Right renal pelvis (tissue), 4 donors: Measurements from ENCODE around the gene IER2. TPM values are rescaled to one million over a fixed set of nuclear protein-coding genes. Genes with fewer than 3 reads are reported as not detected.
"Not testable (repeated sequence)": the region's sequence is repeated elsewhere in the genome, so short reads cannot be mapped to it uniquely, and the experiment has no call there.

Experiments
- DNase-seq, 4 donors: peaks; one replicate each; pipeline ENCODE4 v3.0.0-alpha.2; 2013; ENCODE audit warnings: low read depth in 4 of 4, low spot score in 3 of 4, missing footprints in 1 of 4
- polyA plus RNA-seq, 4 donors: library from polyadenylated mRNA; unstranded; fragments of 120-200 nt; gene quantifications; one replicate each; pipeline ENCODE4 v1.2.1, GENCODE V29; 2013; ENCODE audit not compliant: insufficient read length in 4 of 4

Gene IER2
- polyA plus RNA-seq, 4 donors = 65.7 to 146 (median 88.8) TPM

GRCh38 chr19:13189600-13189999 is 39.4 kb downstream of the IER2 start:
- no peak for DNase-seq

DNA sequence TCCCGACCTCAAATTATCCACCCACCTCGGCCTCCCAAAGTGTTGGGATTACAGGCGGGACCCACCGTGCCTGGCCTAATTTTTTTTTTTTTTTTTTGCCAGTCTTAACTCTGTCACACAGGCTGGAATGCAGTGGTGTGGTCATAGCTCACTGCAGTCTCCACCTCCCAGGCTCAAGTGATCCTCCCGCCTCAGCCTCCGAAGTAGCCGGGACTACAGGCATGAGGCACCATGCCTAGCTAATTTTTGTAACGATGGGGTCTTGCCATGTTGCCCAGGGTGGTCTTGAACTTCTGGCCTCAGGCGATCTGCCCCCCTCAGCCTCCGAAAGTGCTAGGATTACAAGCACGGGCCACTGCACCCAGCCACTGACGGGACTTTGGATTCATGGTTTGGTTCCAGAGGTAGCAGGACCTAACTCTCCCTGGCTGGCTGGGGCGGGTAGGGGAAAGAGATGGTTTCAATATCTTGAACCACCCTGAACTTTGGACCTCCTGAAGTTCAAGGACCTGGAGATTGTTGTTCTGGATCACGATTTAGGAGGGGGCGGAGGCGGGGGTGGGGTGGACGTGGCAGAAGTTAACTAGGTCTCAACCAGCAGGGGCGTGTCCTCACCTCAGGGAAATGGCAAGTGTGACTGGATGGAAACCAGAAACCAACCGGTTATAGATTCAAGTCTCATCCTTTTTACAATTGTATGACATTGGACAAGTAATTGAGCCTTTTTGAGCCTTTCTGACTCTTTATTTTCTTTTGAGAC is 40.8 kb downstream of the IER2 start:
- no peak for DNase-seq

DNA sequence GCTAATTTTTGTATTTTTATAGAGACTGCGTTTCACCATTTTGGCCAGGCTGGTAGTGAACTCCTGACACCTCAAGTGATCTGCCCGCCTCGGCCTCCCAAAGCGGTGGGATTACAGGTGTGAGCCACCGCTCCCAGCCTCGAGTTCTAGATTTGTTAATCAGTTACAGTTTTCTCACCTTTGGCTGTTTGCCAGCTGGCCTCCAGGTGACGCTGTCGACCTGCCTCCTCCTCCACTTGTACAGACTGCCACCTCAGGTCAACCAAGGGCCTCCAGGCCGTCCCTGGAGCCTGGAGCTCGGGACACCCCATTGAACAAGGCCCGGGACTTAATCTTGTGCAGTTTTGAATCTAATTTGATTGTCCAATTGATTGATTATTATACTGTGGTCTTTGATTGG is 45.5 kb downstream of the IER2 start:
- DNase-seq = no peak

DNA sequence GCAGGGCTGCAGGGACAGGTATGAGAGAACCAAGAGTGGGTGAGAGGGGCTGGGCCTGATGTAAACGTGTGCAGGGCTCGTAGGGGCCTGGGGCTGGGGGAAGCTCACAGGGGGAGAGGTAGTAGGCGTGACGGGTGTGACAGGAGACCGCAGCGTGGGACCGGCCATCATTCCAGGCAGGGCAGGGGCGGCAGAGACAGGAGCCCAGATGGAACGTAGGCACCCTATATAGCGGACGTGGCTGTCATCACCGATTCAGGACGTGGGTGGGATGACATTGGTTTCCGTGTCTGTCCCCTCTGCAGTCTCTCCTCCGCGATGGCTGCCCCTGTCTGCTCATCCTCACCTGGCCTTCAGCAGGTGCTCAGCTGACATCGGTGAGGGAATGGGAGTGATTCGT is 48.4 kb downstream of the IER2 start:
- DNase-seq = no peak

DNA sequence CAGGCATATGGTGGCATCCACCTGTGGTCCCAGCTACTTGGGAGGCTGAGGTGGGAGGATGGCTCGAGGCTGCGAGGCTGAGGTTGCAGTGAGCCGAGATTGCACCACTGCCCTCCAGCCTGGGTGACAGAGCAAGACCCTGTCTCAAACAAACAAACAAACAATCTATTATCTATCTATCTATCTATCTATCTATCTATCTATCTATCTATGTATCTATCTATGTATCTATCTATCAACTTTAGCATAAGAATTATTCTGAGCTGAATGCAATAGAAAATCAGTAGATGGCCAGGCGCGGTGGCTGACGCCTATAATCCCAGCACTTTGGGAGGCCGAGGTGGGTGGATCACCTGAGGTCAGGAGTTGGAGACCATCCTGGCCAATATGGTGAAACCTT is 51.9 kb downstream of the IER2 start:
- not testable (repeated sequence) for DNase-seq

Other genes with a start within 250 kb of the IER2 start
- 1 to 10 TPM; 2.0 to 3.2 (median 2.9) TPM for gene SYCE2, start 231.1 kb upstream of the IER2 start, polyA plus RNA-seq
- 10 to 100 TPM; 48.8 to 62.7 (median 49.4) TPM for gene FARSA, start 216.7 kb upstream of the IER2 start, polyA plus RNA-seq
- 100 to 1,000 TPM; 804 to 950 (median 938) TPM for gene CALR, start 211.8 kb upstream of the IER2 start, polyA plus RNA-seq
- 10 to 100 TPM; 73.2 to 97.1 (median 81.5) TPM for gene RAD23A, start 204.5 kb upstream of the IER2 start, polyA plus RNA-seq
- 10 to 100 TPM; 27.8 to 45.8 (median 30.0) TPM for gene GADD45GIP1, start 193.2 kb upstream of the IER2 start, polyA plus RNA-seq
- gene DAND5, start 180.8 kb upstream of the IER2 start, polyA plus RNA-seq = under 1 TPM in 2 of 4 donors, not detected in 2; 0.10 to 0.14 TPM
- 10 to 100 TPM; 18.4 to 24.8 (median 19.4) TPM for gene NFIX, start 154.9 kb upstream of the IER2 start, polyA plus RNA-seq
- gene LYL1, start 47.6 kb upstream of the IER2 start, polyA plus RNA-seq = 1 to 10 TPM; 4.6 to 7.4 (median 4.7) TPM
- 10 to 100 TPM; 29.0 to 38.4 (median 35.2) TPM for gene TRMT1, start 33.7 kb upstream of the IER2 start, polyA plus RNA-seq
- gene NACC1, start 32.1 kb upstream of the IER2 start, polyA plus RNA-seq = 10 to 100 TPM; 23.5 to 34.5 (median 23.8) TPM
- 10 to 100 TPM; 53.2 to 71.4 (median 54.6) TPM for gene STX10, start within 50 bp of the IER2 start, polyA plus RNA-seq